Measurements from ENCODE around the gene ELN.

DNA sequence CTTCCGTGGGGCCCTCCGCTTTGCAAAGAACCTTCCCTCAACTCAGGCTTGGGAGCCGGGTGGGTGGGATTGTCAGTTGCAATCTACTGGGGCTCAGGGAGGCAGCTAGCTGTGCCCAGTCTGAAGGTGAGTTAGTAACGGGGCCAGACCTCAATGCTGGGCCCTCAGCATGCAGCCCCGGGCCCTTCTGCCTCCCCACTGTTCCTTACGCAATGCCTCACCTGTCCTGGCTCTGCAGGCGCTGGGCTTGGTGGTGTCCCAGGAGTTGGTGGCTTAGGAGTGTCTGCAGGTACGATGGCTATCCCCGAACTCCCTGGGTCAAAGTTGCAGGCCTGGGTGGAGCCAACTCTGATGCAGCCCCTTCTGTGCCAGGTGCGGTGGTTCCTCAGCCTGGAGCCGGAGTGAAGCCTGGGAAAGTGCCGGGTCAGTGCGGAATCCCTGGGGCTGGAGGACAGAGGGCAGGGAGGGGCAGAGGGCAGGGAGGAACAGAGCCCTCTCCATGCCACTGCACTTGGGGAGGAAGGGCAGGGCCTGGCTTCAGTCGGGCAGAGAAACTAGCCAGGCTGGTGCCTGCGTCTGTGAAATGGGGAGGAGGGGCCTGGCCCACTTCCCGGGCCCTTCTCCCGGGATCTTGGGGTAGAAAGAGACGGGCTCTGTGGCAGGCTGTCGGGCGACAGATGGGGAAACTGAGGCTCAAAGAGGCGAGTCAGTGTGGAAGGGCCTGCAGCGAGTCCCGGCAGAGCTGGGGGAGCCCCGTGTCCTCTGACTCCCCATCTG is 15.0 kb downstream of the ELN start:
- TF ChIP-seq, protein P1, sequence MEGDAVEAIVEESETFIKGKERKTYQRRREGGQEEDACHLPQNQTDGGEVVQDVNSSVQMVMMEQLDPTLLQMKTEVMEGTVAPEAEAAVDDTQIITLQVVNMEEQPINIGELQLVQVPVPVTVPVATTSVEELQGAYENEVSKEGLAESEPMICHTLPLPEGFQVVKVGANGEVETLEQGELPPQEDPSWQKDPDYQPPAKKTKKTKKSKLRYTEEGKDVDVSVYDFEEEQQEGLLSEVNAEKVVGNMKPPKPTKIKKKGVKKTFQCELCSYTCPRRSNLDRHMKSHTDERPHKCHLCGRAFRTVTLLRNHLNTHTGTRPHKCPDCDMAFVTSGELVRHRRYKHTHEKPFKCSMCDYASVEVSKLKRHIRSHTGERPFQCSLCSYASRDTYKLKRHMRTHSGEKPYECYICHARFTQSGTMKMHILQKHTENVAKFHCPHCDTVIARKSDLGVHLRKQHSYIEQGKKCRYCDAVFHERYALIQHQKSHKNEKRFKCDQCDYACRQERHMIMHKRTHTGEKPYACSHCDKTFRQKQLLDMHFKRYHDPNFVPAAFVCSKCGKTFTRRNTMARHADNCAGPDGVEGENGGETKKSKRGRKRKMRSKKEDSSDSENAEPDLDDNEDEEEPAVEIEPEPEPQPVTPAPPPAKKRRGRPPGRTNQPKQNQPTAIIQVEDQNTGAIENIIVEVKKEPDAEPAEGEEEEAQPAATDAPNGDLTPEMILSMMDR (IDR thresholded peaks at IDR 0.05 in 2 of 3, conservative IDR thresholded peaks at IDR 0.05 in 1 of 3; ENCODE audit: insufficient read depth in 2 of 3, low read depth in 1 of 3, low read length in 3 of 3): no peak
- TF ChIP-seq ESRRA (IDR thresholded peaks at IDR 0.05; ENCODE audit: borderline replicate concordance, low read depth) (no peak), TCF7L2 (IDR thresholded peaks at IDR 0.05; ENCODE audit: low read depth, low read length) (no peak), NR2C1 (IDR thresholded peaks at IDR 0.05) (no peak), NR2C1 (tag; IDR thresholded peaks at IDR 0.05) (no peak), SRSF1 (IDR thresholded peaks at IDR 0.05; ENCODE audit: low read depth, low read length) (no peak), GATAD2A (IDR thresholded peaks at IDR 0.05) (no peak), MIER1 (IDR thresholded peaks at IDR 0.05; ENCODE audit: low read depth) (no peak), RBM17 (IDR thresholded peaks at IDR 0.05; ENCODE audit: borderline replicate concordance, low read depth, low read length) (no peak), CBX3 (IDR thresholded peaks at IDR 0.05; ENCODE audit: borderline replicate concordance in 1 of 2, low read length in 2 of 2) (no peak)
- TF ChIP-seq, protein P2, sequence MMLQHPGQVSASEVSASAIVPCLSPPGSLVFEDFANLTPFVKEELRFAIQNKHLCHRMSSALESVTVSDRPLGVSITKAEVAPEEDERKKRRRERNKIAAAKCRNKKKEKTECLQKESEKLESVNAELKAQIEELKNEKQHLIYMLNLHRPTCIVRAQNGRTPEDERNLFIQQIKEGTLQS (IDR thresholded peaks at IDR 0.05): no peak
- TF ChIP-seq, protein P2 (CRISPR knock-in tag; conservative IDR thresholded peaks at IDR 0.05): no peak
